ENCODE data around the gene CELF5.
"Not testable (repeated sequence)": the region's sequence is repeated elsewhere in the genome, so short reads cannot be mapped to it uniquely, and the experiment has no call there.

The CELF5 gene

GRCh38 chr19:3292958-3293529, 68.6 kb downstream of the CELF5 start:
- no peak for DNase-seq (ENCODE audit: low read depth in 2 of 2)

DNA sequence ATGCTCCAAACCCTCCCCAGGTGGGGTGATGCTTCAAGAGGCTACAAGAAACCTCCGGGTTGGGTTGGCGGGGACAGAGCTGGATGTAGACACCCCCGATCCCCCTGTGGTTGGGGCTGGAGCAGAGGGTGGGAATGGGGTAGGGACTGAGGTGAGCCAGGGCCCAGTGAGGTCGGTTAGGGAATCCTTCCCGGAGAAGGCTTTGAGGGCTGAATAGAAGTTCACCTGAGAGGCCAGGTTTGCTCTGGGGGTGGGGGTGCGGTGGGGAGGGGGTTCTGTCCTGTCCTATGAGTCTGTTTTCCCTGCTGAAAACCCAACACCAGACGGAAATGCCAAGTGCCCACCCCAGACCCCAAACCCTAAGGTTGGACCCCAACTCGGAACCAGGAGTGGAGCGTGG, 69.1 kb downstream of the CELF5 start:
- no peak for DNase-seq (ENCODE audit: low read depth in 2 of 2)

DNA sequence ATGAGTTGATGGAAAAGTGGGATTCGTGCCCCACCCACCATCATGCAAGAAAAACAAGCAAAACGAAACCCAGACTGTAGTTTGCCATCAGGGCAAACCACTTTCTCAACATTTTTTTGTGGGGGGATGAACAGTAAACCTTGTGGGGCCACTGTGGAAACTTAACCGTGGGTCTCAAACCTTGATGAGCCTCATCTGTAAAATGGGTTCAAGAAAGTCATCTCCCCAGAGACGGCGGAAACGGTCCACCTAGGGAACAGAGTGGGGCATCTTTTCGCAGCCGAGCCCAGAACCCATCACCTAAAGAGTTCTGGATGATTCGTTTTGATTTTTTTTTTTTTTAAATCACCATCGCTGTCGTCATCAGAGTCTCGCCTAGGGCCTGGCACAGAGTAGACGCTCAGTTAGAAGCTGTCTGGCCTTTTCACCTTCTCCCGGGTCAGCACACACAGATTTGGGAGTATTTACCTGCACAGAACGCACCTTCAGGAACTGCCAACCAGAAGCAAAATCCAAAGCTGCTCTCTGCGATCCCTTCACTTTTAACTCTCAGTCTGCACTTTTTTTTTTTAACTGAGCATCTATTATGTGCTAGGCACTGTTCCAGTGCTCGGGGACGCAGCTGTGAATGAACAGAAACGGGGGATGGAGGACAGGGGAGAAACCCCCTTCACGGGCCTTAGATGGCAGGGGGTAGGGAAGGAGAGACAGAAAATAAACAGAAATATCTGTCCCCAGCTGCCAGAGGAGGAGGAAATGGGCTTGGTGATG, 69.8 kb downstream of the CELF5 start:
- no peak for DNase-seq (ENCODE audit: low read depth in 2 of 2)

DNA sequence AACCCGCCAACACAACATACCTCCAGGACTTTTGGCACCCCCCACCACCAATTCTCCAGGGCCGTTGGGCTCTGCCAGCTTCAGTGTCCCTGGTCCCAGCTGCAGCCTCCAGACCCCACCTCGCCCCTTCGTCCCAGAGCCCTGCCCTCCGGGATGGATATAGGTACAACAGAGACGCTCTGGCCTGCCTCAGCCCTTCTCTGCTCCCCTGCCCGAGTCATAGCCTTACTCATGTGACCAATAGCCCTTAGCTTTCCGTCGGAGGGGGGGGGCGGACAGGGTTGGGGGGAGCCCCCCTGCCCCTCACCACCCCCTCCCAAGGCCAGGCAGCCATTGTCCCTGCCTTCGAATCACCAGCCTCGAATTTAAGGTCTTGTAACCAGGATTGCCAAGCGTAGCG, 71.1 kb downstream of the CELF5 start:
- DNase-seq (ENCODE audit: low read depth in 2 of 2), result no peak

- no peak for DNase-seq (ENCODE audit: low read depth in 2 of 2)
Observed at GRCh38 chr19:3296034-3296433, 71.6 kb downstream of the CELF5 start.

GRCh38 chr19:3296446-3296845, 72.0 kb downstream of the CELF5 start:
- DNase-seq (ENCODE audit: low read depth in 2 of 2), result no peak

DNA sequence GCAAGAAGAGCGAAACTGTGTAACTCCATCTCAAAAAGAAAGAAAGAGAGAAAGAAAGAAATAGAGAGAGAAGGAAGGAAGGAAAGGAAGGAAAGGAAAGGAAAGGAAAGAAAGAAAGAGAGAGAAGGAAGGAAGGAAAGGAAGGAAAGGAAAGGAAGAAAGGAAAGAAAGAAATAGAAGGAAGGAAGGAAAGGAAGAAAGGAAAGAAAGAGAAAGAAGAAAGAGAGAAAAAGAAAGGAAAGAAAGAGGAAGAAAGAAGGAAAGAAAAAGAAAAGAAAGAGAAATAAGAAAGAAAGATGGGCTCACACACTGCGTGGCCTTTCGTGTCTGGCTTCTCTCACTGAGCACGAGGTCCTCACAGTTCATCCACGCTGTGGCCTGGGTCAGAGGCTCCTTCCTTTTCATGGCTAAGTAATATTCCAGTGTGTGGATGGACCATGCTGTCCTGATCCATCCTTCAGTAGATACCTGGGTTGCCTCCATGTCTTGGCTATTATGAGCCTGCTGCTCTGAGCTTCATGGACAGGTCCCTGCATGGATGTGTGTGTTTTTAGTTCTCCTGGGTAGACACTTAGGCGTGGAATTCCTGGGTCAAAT, 74.5 kb downstream of the CELF5 start:
- DNase-seq (ENCODE audit: low read depth in 2 of 2), result no peak

DNA sequence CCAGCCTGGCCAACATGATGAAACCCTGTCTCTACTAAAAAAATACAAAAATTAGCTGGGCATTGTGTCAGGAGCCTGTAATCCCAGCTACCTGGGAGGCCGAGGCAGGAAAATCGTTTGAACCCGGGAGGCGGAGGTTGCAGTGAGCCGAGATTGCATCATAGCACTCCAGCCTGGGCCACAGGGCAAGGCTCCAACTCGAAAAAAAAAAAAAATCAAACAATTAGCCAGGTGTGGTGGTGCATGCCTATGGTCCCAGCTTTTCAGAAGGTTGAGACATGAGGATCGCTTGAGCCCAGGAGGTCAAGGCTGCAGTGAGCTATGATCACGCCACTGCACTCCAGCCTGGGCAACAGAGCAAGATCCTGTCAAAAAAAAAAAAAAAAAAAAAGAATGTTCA, 76.1 kb downstream of the CELF5 start:
- not testable (repeated sequence) for DNase-seq (ENCODE audit: low read depth in 2 of 2)

DNA sequence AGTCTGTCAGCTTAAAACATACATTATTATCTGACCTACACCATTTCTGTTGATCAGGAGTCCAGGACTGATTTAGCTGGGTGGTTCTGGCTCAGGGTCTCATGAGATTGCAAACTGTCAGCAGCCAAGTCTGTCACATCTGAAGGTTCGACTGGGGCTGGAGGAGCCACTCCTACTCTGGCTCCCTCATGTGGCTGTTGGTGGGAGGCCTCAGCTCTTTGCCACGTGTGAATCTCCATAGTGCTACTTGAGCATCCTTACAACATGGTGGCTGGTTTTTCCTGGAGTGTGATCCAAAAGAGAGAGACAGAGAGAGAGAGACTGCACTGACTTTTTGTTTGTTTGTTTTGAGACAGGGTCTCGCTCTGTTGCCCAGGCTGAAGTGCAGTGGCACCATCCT, 78.3 kb downstream of the CELF5 start:
- no peak for DNase-seq (ENCODE audit: low read depth in 2 of 2)

- DNase-seq (ENCODE audit: low read depth in 2 of 2), result peak; percentile 52 to 55
Observed at GRCh38 chr19:3304871-3305423, 80.5 kb downstream of the CELF5 start.

DNA sequence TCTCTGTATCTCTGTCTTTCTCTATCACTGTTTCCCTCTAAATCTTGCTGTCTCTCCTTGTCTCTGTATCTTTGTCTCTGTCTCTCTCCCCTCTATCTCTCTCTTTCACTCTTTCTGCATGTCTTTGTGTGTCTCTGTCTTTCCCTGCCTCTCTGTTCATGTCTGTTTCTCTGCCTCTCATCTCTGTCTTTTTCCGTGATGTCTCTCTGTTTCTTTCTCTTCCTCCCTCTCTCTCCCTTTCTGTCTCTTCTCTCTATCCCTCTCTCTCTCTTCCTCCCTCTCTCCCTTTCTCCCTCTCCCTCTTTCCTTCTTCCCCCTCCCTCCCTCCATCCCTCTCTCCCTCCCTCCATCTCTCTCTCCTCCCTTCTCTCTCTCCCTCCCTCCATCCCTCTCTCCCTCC, 85.3 kb downstream of the CELF5 start:
- DNase-seq (ENCODE audit: low read depth in 2 of 2), result no peak

GRCh38 chr19:3310280-3310679, 85.8 kb downstream of the CELF5 start:
- no peak for DNase-seq (ENCODE audit: low read depth in 2 of 2)

DNA sequence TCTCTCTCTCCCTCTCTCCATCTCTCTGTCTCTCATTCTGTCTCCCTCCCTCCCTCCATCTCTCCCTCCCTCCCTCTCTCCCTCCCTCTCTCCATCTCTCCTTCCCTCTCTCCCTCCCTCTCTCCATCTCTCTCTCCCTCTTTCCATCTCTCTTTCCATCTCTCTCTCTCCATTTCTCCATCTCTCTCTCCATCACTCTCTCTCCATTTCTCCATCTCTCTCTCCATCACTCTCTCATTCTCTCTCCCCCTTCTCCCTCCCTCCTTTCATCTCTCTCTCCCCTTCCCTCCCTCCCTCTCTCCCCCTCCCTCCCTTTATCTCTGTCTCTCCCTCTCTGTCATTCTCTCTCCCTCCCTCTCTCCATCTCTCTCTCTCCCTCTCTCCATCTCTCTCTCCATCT, 86.2 kb downstream of the CELF5 start:
- DNase-seq (ENCODE audit: low read depth in 2 of 2), result no peak

DNA sequence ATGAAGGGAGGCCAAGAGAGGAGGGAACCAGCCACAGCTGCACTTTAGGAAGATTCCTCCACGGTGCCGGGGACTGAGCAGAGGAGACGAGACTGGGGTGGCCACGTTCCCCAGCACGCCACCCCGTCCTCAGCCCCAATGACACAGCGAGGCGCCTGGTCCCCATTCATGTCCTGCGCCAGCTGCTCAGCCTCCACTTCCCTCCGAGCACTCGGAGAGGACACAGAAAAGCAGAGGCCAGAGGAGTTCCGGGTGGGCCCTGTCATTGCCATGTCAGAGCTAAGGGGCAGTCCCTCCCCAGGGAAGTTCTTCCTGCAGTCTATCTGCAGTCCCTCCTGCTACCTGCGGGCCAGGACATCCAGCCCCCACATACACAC, 88.7 kb downstream of the CELF5 start:
- no peak for DNase-seq (ENCODE audit: low read depth in 2 of 2)

- no peak for DNase-seq (ENCODE audit: low read depth in 2 of 2)
Observed at GRCh38 chr19:3314962-3315675, 90.7 kb downstream of the CELF5 start.

DNA sequence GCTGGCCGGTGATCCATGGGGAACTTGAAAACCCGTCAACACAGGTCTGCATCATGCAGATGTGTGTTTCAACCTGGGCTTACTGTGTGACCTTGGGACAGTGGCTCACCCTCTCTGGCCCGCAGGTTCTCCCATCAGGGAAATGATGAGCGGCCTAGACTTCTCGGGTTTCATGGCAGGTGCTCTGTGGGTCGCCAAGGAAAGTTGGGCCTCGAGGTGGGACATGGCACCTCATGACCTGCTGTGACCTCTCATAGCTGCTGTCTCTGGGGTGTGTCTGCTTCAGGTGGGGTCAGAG, 91.2 kb downstream of the CELF5 start:
- no peak for DNase-seq (ENCODE audit: low read depth in 2 of 2)

- DNase-seq (ENCODE audit: low read depth in 2 of 2), result no peak
Observed at GRCh38 chr19:3316132-3316648, 91.7 kb downstream of the CELF5 start.

DNA sequence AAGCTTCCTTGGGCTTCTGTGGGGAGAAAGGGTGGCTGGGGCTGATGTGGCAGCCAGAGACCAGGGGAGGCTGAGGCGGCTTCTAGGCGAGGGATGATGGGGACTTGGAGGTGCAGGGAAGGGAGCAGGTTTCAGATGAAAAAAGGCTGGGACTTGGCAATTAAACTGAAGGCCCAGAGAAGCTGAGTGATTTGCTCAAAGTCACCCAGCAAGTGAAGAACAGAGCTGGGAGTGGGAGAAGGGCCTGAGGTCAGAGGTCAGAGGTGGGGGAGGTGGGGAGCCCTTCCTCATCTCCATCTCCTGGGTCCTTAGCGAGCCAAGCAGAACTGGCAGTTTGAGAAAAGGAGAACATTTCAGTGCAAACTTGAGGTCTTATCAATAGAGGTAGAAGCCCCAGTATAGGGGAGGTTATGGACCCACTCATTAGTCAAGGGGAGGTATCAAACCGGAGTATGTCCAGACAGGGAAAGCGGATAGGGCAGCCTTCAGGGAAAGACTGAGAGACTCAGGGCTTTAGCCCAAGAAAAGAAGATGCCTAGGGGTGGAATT, 92.3 kb downstream of the CELF5 start:
- no peak for DNase-seq (ENCODE audit: low read depth in 2 of 2)

GRCh38 chr19:3319643-3320353, 95.3 kb downstream of the CELF5 start:
- no peak for DNase-seq (ENCODE audit: low read depth in 2 of 2)

DNA sequence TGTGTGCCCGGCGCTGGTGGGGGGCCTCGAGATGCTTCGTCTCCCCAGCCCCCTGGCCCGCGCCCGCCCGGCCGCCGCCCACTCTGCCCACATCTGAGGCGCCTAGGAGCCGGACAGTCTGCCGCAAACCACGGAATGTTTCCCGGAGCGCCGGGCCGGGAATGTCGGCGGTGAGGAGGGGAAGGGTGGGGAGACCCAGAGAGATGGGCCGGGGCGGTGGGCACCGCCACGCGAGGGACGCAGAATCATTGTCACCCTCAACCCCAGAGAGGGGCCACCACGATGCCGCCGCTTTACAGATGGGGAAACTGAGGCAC, 95.9 kb downstream of the CELF5 start:
- DNase-seq (ENCODE audit: low read depth in 2 of 2), result no peak

DNA sequence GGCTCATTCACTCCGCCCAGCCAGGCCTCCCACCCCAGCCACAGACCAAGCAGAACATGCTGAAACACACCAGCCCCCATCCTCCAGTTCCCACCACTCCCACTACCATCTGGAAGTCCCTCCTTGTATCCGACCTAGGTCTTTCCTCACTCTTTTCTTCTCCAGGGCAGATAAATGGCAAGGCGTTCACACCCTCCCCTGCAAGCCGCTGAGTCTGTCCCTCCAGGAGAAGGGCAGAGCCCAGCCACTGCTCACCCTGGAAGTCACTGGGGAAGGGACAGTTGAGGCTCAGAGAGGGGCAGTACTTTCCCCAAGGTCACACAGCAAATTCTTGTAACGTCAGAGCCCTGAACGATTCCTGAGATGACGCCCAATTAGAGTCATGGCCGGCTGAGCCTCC, 96.4 kb downstream of the CELF5 start:
- no peak for DNase-seq (ENCODE audit: low read depth in 2 of 2)

DNA sequence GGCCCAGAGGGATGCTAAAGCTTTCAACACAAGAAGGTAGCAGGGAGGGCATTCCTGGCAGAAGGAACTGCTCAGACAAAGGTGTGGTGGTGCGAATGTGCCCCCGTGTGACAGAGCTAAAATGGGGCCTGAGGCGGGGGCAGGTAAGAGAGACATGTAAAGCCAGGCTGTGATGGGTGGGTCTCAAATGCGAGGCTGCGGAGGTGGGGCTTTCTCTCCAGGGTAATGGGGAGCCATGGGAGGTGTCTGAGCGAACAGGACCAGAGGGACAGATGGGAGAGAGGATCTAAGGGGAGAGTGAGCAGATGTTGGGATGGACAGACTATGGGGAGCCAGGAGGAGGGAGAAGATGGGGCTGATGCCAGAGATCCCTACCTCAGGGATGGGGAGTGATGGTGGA, 97.2 kb downstream of the CELF5 start:
- no peak for DNase-seq (ENCODE audit: low read depth in 2 of 2)

All from stimulated activated CD8-positive, alpha-beta memory T cell treated with anti-CD3 and anti-CD28 coated beads, Interleukin-7, amount 100 ng/mL, for 4 hours (primary cell).